HepG2 (cell line): ENCODE results near the gene ADM5. TPM values are rescaled to one million over a fixed set of nuclear protein-coding genes. Genes with fewer than 3 reads are reported as not detected.

Experiments used
- ARNT ChIP-seq: fragments of 450-650 bp; IDR thresholded peaks from 2 replicates; pipeline ENCODE4 v1.6.1; 2017
- ASH2L ChIP-seq: fragments of 300-600, 200-600 bp; sonication (generic); IDR thresholded peaks from 2 replicates; pipeline ENCODE4 v1.7.0; 2017; ENCODE audit warnings: low read depth, mild to moderate bottlenecking, moderate library complexity, mixed read lengths, low read length; ENCODE audit not compliant: insufficient read length
- BHLHE40 ChIP-seq: IDR thresholded peaks from 2 replicates; pipeline ENCODE4 v1.6.1; 2011; ENCODE audit warnings: low read length, improper control_type of control experiment
- CREB1 ChIP-seq, 2 experiments: fragments of 450-650 bp in 1 of 2; IDR thresholded peaks; 2 replicates each; pipeline ENCODE4 v1.6.1; 2016 to 2017; ENCODE audit warnings: control low read depth in 1 of 2, mild to moderate bottlenecking in 1 of 2, missing compliant biosample characterization in 1 of 2, missing genetic modification characterization in 1 of 2
- FOSL1 ChIP-seq: sonication (generic); formaldehyde crosslinking; IDR thresholded peaks from 2 replicates; pipeline ENCODE4 v1.9.0; 2021; ENCODE audit warnings: missing genetic modification reagents, borderline replicate concordance
- FOXA3 ChIP-seq: IDR thresholded peaks from 2 replicates; pipeline ENCODE4 v1.6.1; 2016; ENCODE audit warnings: missing genetic modification reagents, missing compliant biosample characterization
- GATAD2A ChIP-seq: IDR thresholded peaks from 2 replicates; pipeline ENCODE4 v1.6.1; 2016
- GFI1 ChIP-seq: sonication (generic); formaldehyde crosslinking; IDR thresholded peaks from 2 replicates; pipeline ENCODE4 v1.5.0; 2020; ENCODE audit warnings: missing genetic modification reagents, mild to moderate bottlenecking, borderline replicate concordance
- JDP2 ChIP-seq: sonication (generic); formaldehyde crosslinking; IDR thresholded peaks from 2 replicates; pipeline ENCODE4 v1.8.1; 2022; ENCODE audit warnings: missing genetic modification reagents, borderline replicate concordance
- KDM3A ChIP-seq: IDR thresholded peaks from 2 replicates; pipeline ENCODE4 v1.6.1; 2018; ENCODE audit warnings: low read depth, missing compliant biosample characterization
- KDM5B ChIP-seq: sonication (generic); formaldehyde crosslinking; IDR thresholded peaks from 2 replicates; pipeline ENCODE4 v1.4.0; 2020; ENCODE audit warnings: missing genetic modification reagents, mild to moderate bottlenecking, borderline replicate concordance
- MAZ ChIP-seq, 2 experiments: sonication (generic) in 1 of 2; formaldehyde crosslinking in 1 of 2; IDR thresholded peaks; 2 replicates each; pipeline versions ENCODE4 v1.5.0 to v1.6.1; 2012 to 2020; ENCODE audit warnings: low read depth in 2 of 2, mild to moderate bottlenecking in 2 of 2, borderline replicate concordance in 1 of 2, improper control_type of control experiment in 1 of 2, low read length in 1 of 2, missing genetic modification reagents in 1 of 2, moderate library complexity in 1 of 2
- NFE2L2 ChIP-seq: fragments of 150-350 bp; IDR thresholded peaks from 2 replicates; pipeline ENCODE4 v1.6.1; 2014; ENCODE audit warnings: low read length
- PRPF4 ChIP-seq: fragments of 200-400 bp; formaldehyde crosslinking; IDR thresholded peaks from 2 replicates; pipeline ENCODE4 v1.6.1; 2016; ENCODE audit warnings: low read length, low read depth; ENCODE audit not compliant: poor library complexity, severe bottlenecking
- RFXAP ChIP-seq: sonication (generic); formaldehyde crosslinking; IDR thresholded peaks from 2 replicates; pipeline ENCODE4 v1.4.0; 2020; ENCODE audit warnings: missing genetic modification reagents, borderline replicate concordance
- SAP130 ChIP-seq: IDR thresholded peaks from 2 replicates; pipeline ENCODE4 v1.6.1; 2016; ENCODE audit warnings: low read depth
- SRSF9 ChIP-seq: fragments of 200-400 bp; formaldehyde crosslinking; IDR thresholded peaks from 2 replicates; pipeline ENCODE4 v1.6.1; 2018; ENCODE audit warnings: borderline replicate concordance, mild to moderate bottlenecking, low read depth, low read length; ENCODE audit not compliant: insufficient read depth, poor library complexity, severe bottlenecking
- TCF7 ChIP-seq: sonication (generic); IDR thresholded peaks from 2 replicates; pipeline ENCODE4 v1.6.1; 2016; ENCODE audit warnings: antibody characterized with exemption, low read depth
- ZNF720 ChIP-seq: sonication (generic); formaldehyde crosslinking; IDR thresholded peaks from 2 replicates; pipeline ENCODE4 v1.4.0; 2020; ENCODE audit warnings: missing genetic modification reagents
- polyA plus RNA-seq, 8 experiments: library from polyadenylated mRNA; depleted of rRNA in 3 of 8; stranded (reverse) in 7 of 8; unstranded in 1 of 8; fragments of >200 nt; fragmentation: Illumina TruSeq in 4 of 8; extraction: Trizol in 4 of 8; gene quantifications; 2 replicates each; pipeline versions ENCODE4 v1.2.1 to v1.2.3, GENCODE V29; 2011 to 2016; ENCODE audit warnings: low read depth in 4 of 8, missing spikeins in 1 of 8, mixed read lengths in 1 of 8; ENCODE audit not compliant: insufficient read depth in 1 of 8
- total RNA-seq, 5 experiments: library from RNA; depleted of rRNA; stranded (reverse); fragments of >200 nt; fragmentation: Illumina TruSeq; extraction: Trizol; gene quantifications; 2 replicates each; pipeline ENCODE4 v1.2.3, GENCODE V29; 2016; ENCODE audit warnings: low read depth in 1 of 5
- TF ChIP-seq, protein P1 (sequence below): sonication (generic); formaldehyde crosslinking; IDR thresholded peaks from 2 replicates; pipeline ENCODE4 v1.4.0; 2020; ENCODE audit warnings: missing genetic modification reagents, borderline replicate concordance
- TF ChIP-seq, protein P2 (sequence below): sonication (generic); formaldehyde crosslinking; IDR thresholded peaks from 2 replicates; pipeline ENCODE4 v1.4.0; 2020; ENCODE audit warnings: mild to moderate bottlenecking, missing genetic modification reagents
- TF ChIP-seq, protein P3 (sequence below): sonication (generic); formaldehyde crosslinking; IDR thresholded peaks from 2 replicates; pipeline ENCODE4 v1.9.0; 2021; ENCODE audit warnings: missing genetic modification reagents, mild to moderate bottlenecking, borderline replicate concordance

ADM5 gene
- total and polyA plus RNA-seq, 2 of the 13 experiments (the other 11 are each of a cell fraction or from before 2014, with no cell fraction given), result 2.7 to 4.1 TPM

DNA sequence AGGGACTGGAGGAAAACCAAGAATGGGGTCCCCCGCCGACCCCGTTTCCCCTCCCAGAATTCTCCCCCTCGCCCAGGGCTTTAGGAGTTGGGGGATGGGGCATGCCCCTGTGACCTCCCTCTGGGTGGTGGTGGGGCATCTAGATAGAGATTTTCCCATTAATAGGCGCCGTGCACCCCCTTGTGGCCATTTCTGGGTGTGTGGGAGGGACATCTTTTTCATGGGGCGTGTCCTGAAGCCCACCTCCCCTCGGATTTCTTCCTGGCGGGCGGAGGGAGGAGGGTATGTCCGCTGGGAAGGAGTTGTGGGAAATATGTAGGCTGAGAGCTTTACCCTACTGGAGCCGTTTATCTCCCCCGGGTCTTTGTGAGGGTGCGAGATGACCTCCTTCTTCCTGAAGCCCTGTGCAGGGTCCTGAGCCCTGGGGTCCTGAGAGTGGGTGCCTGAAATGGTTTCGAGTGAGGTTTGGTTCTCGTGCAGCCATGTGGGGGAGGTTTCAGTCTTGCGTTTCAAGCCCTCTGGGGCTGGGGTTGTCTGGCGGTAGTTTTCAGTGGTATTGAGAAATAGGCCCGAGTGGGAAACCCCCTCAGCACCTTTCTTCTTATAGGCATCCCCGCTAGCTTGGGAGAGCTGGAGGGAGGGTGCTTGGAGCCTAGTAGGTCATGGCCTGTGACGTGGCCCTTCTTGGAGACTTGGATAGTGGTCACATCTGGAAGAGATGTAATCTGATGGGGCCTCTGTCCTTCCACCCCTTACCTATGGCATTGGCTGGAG is 11.3 kb upstream of the ADM5 start (continued):
- TF ChIP-seq GATAD2A (CRISPR knock-in tag) (0 out of 2 replicates have a peak, but pooled peaks have one; percentile 33), ARNT (no peak), KDM5B (CRISPR knock-in tag) (no peak), SAP130 (CRISPR knock-in tag) (peak; percentile 8; the same call in 1 of the 2 replicates), RFXAP (no peak), NFE2L2 (no peak), BHLHE40 (no peak), JDP2 (CRISPR knock-in tag) (no peak), PRPF4 (no peak), ASH2L (no peak), ZNF720 (CRISPR knock-in tag) (no peak), SRSF9 (no peak), FOSL1 (CRISPR knock-in tag) (no peak), TCF7 (no peak), KDM3A (0 out of 2 replicates have a peak, but pooled peaks have one; percentile 39), MAZ (IDR thresholded peaks at IDR 0.05; ENCODE audit: borderline replicate concordance, low read depth, low read length) (peak; percentile 39; the same call in 1 of the 2 replicates), MAZ (CRISPR knock-in tag; IDR thresholded peaks at IDR 0.05; ENCODE audit: low read depth) (no peak), CREB1 (IDR thresholded peaks at IDR 0.05) (peak; percentile 37; the same call in 1 of the 2 replicates), CREB1 (CRISPR knock-in tag; IDR thresholded peaks at IDR 0.05) (no peak), FOXA3 (CRISPR knock-in tag) (no peak), GFI1 (0 out of 2 replicates have a peak, but pooled peaks have one; percentile 20)
- TF ChIP-seq, protein P1, sequence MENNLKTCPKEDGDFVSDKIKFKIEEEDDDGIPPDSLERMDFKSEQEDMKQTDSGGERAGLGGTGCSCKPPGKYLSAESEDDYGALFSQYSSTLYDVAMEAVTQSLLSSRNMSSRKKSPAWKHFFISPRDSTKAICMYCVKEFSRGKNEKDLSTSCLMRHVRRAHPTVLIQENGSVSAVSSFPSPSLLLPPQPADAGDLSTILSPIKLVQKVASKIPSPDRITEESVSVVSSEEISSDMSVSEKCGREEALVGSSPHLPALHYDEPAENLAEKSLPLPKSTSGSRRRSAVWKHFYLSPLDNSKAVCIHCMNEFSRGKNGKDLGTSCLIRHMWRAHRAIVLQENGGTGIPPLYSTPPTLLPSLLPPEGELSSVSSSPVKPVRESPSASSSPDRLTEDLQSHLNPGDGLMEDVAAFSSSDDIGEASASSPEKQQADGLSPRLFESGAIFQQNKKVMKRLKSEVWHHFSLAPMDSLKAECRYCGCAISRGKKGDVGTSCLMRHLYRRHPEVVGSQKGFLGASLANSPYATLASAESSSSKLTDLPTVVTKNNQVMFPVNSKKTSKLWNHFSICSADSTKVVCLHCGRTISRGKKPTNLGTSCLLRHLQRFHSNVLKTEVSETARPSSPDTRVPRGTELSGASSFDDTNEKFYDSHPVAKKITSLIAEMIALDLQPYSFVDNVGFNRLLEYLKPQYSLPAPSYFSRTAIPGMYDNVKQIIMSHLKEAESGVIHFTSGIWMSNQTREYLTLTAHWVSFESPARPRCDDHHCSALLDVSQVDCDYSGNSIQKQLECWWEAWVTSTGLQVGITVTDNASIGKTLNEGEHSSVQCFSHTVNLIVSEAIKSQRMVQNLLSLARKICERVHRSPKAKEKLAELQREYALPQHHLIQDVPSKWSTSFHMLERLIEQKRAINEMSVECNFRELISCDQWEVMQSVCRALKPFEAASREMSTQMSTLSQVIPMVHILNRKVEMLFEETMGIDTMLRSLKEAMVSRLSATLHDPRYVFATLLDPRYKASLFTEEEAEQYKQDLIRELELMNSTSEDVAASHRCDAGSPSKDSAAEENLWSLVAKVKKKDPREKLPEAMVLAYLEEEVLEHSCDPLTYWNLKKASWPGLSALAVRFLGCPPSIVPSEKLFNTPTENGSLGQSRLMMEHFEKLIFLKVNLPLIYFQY (CRISPR knock-in tag), result no peak
- TF ChIP-seq, protein P2, sequence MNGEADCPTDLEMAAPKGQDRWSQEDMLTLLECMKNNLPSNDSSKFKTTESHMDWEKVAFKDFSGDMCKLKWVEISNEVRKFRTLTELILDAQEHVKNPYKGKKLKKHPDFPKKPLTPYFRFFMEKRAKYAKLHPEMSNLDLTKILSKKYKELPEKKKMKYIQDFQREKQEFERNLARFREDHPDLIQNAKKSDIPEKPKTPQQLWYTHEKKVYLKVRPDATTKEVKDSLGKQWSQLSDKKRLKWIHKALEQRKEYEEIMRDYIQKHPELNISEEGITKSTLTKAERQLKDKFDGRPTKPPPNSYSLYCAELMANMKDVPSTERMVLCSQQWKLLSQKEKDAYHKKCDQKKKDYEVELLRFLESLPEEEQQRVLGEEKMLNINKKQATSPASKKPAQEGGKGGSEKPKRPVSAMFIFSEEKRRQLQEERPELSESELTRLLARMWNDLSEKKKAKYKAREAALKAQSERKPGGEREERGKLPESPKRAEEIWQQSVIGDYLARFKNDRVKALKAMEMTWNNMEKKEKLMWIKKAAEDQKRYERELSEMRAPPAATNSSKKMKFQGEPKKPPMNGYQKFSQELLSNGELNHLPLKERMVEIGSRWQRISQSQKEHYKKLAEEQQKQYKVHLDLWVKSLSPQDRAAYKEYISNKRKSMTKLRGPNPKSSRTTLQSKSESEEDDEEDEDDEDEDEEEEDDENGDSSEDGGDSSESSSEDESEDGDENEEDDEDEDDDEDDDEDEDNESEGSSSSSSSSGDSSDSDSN (CRISPR knock-in tag), result no peak
- TF ChIP-seq, protein P3, sequence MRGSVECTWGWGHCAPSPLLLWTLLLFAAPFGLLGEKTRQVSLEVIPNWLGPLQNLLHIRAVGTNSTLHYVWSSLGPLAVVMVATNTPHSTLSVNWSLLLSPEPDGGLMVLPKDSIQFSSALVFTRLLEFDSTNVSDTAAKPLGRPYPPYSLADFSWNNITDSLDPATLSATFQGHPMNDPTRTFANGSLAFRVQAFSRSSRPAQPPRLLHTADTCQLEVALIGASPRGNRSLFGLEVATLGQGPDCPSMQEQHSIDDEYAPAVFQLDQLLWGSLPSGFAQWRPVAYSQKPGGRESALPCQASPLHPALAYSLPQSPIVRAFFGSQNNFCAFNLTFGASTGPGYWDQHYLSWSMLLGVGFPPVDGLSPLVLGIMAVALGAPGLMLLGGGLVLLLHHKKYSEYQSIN, result no peak
